GM12878 (cell line): ENCODE measurements around the gene DDO. TPM values are rescaled to one million over a fixed set of nuclear protein-coding genes. Genes with fewer than 3 reads are reported as not detected.

Source experiments
- ATAC-seq: fragments of 200-7000 bp; cut with Tn5 transposase; 3 replicates; pipeline ENCODE4 v1.9.1; 2020; ENCODE audit warnings: mild to moderate bottlenecking, moderate library complexity
- BruUV-seq: library from RNA; stranded (reverse); fragments of 400-500 nt; replicated peaks from 2 replicates; lab custom pipeline; 2021; lab: Mats Ljungman, UMichigan
- CTCF ChIA-PET: fragments of 300-600 bp; sonication (Branson Sonifier 250); formaldehyde crosslinking; extraction: SDS; loops from one replicate; lab custom pipeline; 2021; ENCODE audit warnings: inconsistent platforms; lab: Yijun Ruan, JAX
- POLR2A ChIA-PET: fragments of 350-600 bp; formaldehyde crosslinking; extraction: SDS; loops from one replicate; lab custom pipeline; 2021; ENCODE audit warnings: inconsistent platforms; lab: Charles Lee
- RAD21 ChIA-PET: fragments of 300-600 bp; sonication (Branson Sonifier 250); formaldehyde crosslinking; loops from one replicate; lab custom pipeline; 2023; ENCODE audit warnings: antibody characterized with exemption; ENCODE audit not compliant: unreplicated experiment; lab: Charles Lee
- SMC1A ChIA-PET: fragments of 300-600 bp; sonication (Branson Sonifier 250); formaldehyde crosslinking; loops from one replicate; lab custom pipeline; 2023; ENCODE audit not compliant: unreplicated experiment, uncharacterized antibody; lab: Charles Lee
- DNase-seq: peaks from one replicate; pipeline ENCODE4 v3.0.0-alpha.2; 2011; ENCODE audit warnings: low read depth, low spot score
- FAIRE-seq: peaks from 3 replicates; lab custom pipeline; 2011; peaks lifted over from hg19 to GRCh38; lab: Jason Lieb, UNC
- H2AFZ ChIP-seq: 2 replicates; pipeline ENCODE4 v1.6.0; 2011; ENCODE audit warnings: low read depth, low read length, control low read depth; ENCODE audit not compliant: control insufficient read depth
- H3K27ac ChIP-seq: 2 replicates; pipeline ENCODE4 v1.5.1; 2011; ENCODE audit warnings: control low read depth; ENCODE audit not compliant: control insufficient read depth, insufficient read depth
- H3K27me3 ChIP-seq, 2 experiments: replicated peaks in 1 of 2; 2 replicates each; pipeline versions ENCODE4 v1.6.0 to v1.6.1; 2011; ENCODE audit warnings: low read length in 1 of 2; ENCODE audit not compliant: control insufficient read depth in 2 of 2, insufficient read depth in 2 of 2
- H3K36me3 ChIP-seq, 2 experiments: 2 replicates each; pipeline ENCODE4 v1.5.1; 2011; ENCODE audit warnings: low read length in 1 of 2; ENCODE audit not compliant: control insufficient read depth in 2 of 2, insufficient read depth in 2 of 2
- H3K4me1 ChIP-seq: 2 replicates; pipeline ENCODE4 v1.6.1; 2011; ENCODE audit warnings: mild to moderate bottlenecking, low read length, moderate library complexity, mixed read lengths; ENCODE audit not compliant: control insufficient read depth, insufficient read depth
- H3K4me2 ChIP-seq: 2 replicates; pipeline ENCODE4 v1.6.0; 2011; ENCODE audit warnings: control low read depth; ENCODE audit not compliant: control insufficient read depth, insufficient read depth
- H3K4me3 ChIP-seq: fragments of 200-600 bp; sonication (generic); 2 replicates; pipeline ENCODE4 v1.5.1; 2016
- H3K79me2 ChIP-seq: 2 replicates; pipeline ENCODE4 v1.6.0; 2011; ENCODE audit warnings: low read length; ENCODE audit not compliant: control insufficient read depth, insufficient read depth
- H3K9ac ChIP-seq: 2 replicates; pipeline ENCODE4 v1.8.0; 2011; ENCODE audit warnings: low read length, control low read depth, mixed read lengths; ENCODE audit not compliant: control insufficient read depth, insufficient read depth
- H3K9me3 ChIP-seq: replicated peaks from 3 replicates; pipeline ENCODE4 v1.5.1; 2011; ENCODE audit warnings: mild to moderate bottlenecking, low read length; ENCODE audit not compliant: control insufficient read depth, insufficient read depth
- H4K20me1 ChIP-seq: 2 replicates; pipeline ENCODE4 v1.6.0; 2011; ENCODE audit not compliant: control insufficient read depth, insufficient read depth
- BHLHE40 ChIP-seq, 2 experiments: fragments of 450-650 bp in 1 of 2; IDR thresholded peaks; 2 replicates each; pipeline ENCODE4 v1.6.1; 2011 to 2017; ENCODE audit warnings: low read depth in 2 of 2, borderline replicate concordance in 1 of 2, improper control_type of control experiment in 1 of 2, low read length in 1 of 2, mild to moderate bottlenecking in 1 of 2
- E2F8 ChIP-seq: fragments of 450-650 bp; IDR thresholded peaks from 2 replicates; pipeline ENCODE4 v1.6.1; 2018; ENCODE audit warnings: mild to moderate bottlenecking, low read depth, moderate library complexity; ENCODE audit not compliant: partially characterized antibody
- NFXL1 ChIP-seq: fragments of 450-650 bp; IDR thresholded peaks from 2 replicates; pipeline ENCODE4 v1.6.1; 2017; ENCODE audit warnings: antibody characterized with exemption, mild to moderate bottlenecking, borderline replicate concordance
- STAT3 ChIP-seq: IDR thresholded peaks from 2 replicates; pipeline ENCODE4 v1.6.1; 2011; ENCODE audit warnings: low read depth, low read length, improper control_type of control experiment
- WGBS: methylation state at CpG from one replicate; pipeline ENCODE4 v1.1.6; 2016; ENCODE audit warnings: low lambda C conversion rate; ENCODE audit not compliant: insufficient replicate concordance, insufficient coverage; ENCODE audit errors: missing lambda C conversion rate; 5-methylcytosine and 5-hydroxymethylcytosine counted together
- in situ Hi-C: fragments of 300-500 bp; cut with MboI; formaldehyde crosslinking; loops from 9 replicates; pipeline ENCODE4 v1.14.3; 2018; ENCODE audit warnings: mixed read lengths
- intact Hi-C: fragments of 100-400 bp; cut with micrococcal nuclease; formaldehyde crosslinking; loops from one replicate; pipeline ENCODE4 v1.14.2; 2022; ENCODE audit not compliant: unreplicated experiment
- polyA plus RNA-seq, 11 experiments: library from polyadenylated mRNA; depleted of rRNA in 4 of 11; unstranded in 6 of 11; stranded (reverse) in 5 of 11; fragments of >200 nt; fragmentation: Nextera tagmentation in 4 of 11; fragmentation: Illumina TruSeq in 1 of 11; extraction: Ambion mirVana in 4 of 11; extraction: Trizol in 1 of 11; gene quantifications; 1 replicate in 1 of 11; 2 replicates in 10 of 11; pipeline versions ENCODE4 v1.2.1 to v1.2.3, GENCODE V29; 2011 to 2016; ENCODE audit warnings: inconsistent platforms in 2 of 11, missing spikeins in 2 of 11, low read depth in 1 of 11
- total RNA-seq, 4 experiments: library from RNA; depleted of rRNA in 3 of 4; stranded (reverse); fragments of >200 nt in 3 of 4; fragmentation: Illumina TruSeq in 1 of 4; extraction: Trizol in 1 of 4; gene quantifications; 2 replicates each; pipeline versions ENCODE4 v1.2.1 to v1.2.3, GENCODE V29; 2013 to 2021
- TF ChIP-seq, protein P1 (sequence below): fragments of 450-650 bp; IDR thresholded peaks from 2 replicates; pipeline ENCODE4 v1.6.1; 2016; ENCODE audit warnings: mild to moderate bottlenecking
- TF ChIP-seq, protein P2 (sequence below): fragments of 450-650 bp; formaldehyde crosslinking; IDR thresholded peaks from 2 replicates; pipeline ENCODE4 v1.5.0; 2022; ENCODE audit warnings: mild to moderate bottlenecking, missing genetic modification characterization
- TF ChIP-seq, protein P3 (sequence below): fragments of 450-650 bp; IDR thresholded peaks from 2 replicates; pipeline ENCODE4 v1.6.1; 2017; ENCODE audit warnings: antibody characterized with exemption, mild to moderate bottlenecking, moderate library complexity
- TF ChIP-seq, protein P4 (sequence below): IDR thresholded peaks from 2 replicates; pipeline ENCODE4 v1.6.1; 2012; ENCODE audit warnings: low read depth, low read length, improper control_type of control experiment

Gene DDO
- total and polyA plus RNA-seq, 10 of the 15 experiments (the other 5 are each of a cell fraction or from before 2014, with no cell fraction given) = 0.04 to 0.14 (median 0.09) TPM; not detected in 6

- TF ChIP-seq, protein P1, sequence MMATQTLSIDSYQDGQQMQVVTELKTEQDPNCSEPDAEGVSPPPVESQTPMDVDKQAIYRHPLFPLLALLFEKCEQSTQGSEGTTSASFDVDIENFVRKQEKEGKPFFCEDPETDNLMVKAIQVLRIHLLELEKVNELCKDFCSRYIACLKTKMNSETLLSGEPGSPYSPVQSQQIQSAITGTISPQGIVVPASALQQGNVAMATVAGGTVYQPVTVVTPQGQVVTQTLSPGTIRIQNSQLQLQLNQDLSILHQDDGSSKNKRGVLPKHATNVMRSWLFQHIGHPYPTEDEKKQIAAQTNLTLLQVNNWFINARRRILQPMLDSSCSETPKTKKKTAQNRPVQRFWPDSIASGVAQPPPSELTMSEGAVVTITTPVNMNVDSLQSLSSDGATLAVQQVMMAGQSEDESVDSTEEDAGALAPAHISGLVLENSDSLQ = no peak
Observed at GRCh38 chr6:110352563-110353262, 62.7 kb downstream of the DDO start (continued).

DNA sequence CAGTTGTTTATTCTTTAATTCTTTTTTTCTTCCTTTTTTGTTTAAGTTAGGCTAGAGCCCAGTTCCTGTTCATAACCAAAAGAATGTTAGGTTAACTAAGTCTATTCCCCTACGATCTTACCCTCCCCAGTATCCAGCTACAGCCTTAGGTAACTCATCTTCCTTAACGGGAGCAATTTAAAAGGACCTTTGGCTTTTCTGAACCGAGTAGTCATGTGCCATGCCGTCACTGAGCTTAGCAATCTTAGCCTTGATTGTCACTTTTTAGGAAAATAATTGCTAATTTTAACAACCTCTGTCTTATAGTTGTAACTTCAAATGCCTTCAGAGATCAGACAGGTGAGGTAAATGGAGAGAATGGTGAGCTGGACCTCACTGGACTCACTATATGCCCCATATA lies 63.4 kb downstream of the DDO start:
- Histone ChIP-seq H3K79me2 (no peaks in the 10 kb centered on the region), H3K27ac (no peak overlapping the region), H3K4me2 (no peak overlapping the region), H3K9me3 (no peaks in the 10 kb centered on the region), H2AFZ (no peak overlapping the region), H3K4me1 (no peaks in the 10 kb centered on the region), H3K27me3 (peaks cover 2 to 4% of the 10 kb centered on the region in 2 experiments; a peak in 1 of 4 replicates), H3K36me3 (no peaks in the 10 kb centered on the region), H3K4me3 (no peak overlapping the region), H4K20me1 (no peaks in the 10 kb centered on the region), H3K9ac (no peak overlapping the region)
- ChIA-PET RAD21 (no interaction called here), CTCF (interaction anchor here (0.6 kb wide), 1 partner anchor 31 kb away, joined by 4 read pairs; no protein-coding TSS in a partner anchor), POLR2A (no interaction called here), SMC1A (interaction anchor here (0.6 kb wide), 1 partner anchor 24 kb away, joined by 3 read pairs; no protein-coding TSS in a partner anchor)
- intact Hi-C loops (no loop called here), in situ Hi-C loops (no loop called here)
- ATAC-seq (no peak), DNase-seq (no peak), FAIRE-seq (no peak)
- 42% methylated on average over 4 of the region's 4 CpGs for WGBS
- no TSS peak for BruUV-seq
- TF ChIP-seq STAT3 (no peak), E2F8 (no peak), BHLHE40 (IDR thresholded peaks at IDR 0.05; ENCODE audit: borderline replicate concordance in 1 of 2, low read depth in 2 of 2, low read length in 1 of 2) (no peak), NFXL1 (no peak)
- TF ChIP-seq, protein P2, sequence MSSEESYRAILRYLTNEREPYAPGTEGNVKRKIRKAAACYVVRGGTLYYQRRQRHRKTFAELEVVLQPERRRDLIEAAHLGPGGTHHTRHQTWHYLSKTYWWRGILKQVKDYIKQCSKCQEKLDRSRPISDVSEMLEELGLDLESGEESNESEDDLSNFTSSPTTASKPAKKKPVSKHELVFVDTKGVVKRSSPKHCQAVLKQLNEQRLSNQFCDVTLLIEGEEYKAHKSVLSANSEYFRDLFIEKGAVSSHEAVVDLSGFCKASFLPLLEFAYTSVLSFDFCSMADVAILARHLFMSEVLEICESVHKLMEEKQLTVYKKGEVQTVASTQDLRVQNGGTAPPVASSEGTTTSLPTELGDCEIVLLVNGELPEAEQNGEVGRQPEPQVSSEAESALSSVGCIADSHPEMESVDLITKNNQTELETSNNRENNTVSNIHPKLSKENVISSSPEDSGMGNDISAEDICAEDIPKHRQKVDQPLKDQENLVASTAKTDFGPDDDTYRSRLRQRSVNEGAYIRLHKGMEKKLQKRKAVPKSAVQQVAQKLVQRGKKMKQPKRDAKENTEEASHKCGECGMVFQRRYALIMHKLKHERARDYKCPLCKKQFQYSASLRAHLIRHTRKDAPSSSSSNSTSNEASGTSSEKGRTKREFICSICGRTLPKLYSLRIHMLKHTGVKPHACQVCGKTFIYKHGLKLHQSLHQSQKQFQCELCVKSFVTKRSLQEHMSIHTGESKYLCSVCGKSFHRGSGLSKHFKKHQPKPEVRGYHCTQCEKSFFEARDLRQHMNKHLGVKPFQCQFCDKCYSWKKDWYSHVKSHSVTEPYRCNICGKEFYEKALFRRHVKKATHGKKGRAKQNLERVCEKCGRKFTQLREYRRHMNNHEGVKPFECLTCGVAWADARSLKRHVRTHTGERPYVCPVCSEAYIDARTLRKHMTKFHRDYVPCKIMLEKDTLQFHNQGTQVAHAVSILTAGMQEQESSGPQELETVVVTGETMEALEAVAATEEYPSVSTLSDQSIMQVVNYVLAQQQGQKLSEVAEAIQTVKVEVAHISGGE (CRISPR knock-in tag) = no peak
- TF ChIP-seq, protein P3, sequence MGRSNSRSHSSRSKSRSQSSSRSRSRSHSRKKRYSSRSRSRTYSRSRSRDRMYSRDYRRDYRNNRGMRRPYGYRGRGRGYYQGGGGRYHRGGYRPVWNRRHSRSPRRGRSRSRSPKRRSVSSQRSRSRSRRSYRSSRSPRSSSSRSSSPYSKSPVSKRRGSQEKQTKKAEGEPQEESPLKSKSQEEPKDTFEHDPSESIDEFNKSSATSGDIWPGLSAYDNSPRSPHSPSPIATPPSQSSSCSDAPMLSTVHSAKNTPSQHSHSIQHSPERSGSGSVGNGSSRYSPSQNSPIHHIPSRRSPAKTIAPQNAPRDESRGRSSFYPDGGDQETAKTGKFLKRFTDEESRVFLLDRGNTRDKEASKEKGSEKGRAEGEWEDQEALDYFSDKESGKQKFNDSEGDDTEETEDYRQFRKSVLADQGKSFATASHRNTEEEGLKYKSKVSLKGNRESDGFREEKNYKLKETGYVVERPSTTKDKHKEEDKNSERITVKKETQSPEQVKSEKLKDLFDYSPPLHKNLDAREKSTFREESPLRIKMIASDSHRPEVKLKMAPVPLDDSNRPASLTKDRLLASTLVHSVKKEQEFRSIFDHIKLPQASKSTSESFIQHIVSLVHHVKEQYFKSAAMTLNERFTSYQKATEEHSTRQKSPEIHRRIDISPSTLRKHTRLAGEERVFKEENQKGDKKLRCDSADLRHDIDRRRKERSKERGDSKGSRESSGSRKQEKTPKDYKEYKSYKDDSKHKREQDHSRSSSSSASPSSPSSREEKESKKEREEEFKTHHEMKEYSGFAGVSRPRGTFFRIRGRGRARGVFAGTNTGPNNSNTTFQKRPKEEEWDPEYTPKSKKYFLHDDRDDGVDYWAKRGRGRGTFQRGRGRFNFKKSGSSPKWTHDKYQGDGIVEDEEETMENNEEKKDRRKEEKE = no peak
- TF ChIP-seq, protein P4, sequence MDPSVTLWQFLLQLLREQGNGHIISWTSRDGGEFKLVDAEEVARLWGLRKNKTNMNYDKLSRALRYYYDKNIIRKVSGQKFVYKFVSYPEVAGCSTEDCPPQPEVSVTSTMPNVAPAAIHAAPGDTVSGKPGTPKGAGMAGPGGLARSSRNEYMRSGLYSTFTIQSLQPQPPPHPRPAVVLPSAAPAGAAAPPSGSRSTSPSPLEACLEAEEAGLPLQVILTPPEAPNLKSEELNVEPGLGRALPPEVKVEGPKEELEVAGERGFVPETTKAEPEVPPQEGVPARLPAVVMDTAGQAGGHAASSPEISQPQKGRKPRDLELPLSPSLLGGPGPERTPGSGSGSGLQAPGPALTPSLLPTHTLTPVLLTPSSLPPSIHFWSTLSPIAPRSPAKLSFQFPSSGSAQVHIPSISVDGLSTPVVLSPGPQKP = no peak
